Panc1 (cell line): ENCODE results near the gene CHP1. TPM values are rescaled to one million over a fixed set of nuclear protein-coding genes. Genes with fewer than 3 reads are reported as not detected.

Experiments used
- ATAC-seq: fragments of 200-7000 bp; cut with Tn5 transposase; 2 replicates; pipeline ENCODE4 v1.9.1; 2020; ENCODE audit warnings: mild to moderate bottlenecking, moderate library complexity
- BruUV-seq: library from RNA; stranded (reverse); fragments of 400-500 nt; replicated peaks from 2 replicates; lab custom pipeline; 2021; lab: Mats Ljungman, UMichigan
- CTCF ChIA-PET: fragments of 300-600 bp; sonication (Branson Sonifier 250); formaldehyde crosslinking; loops from one replicate; lab custom pipeline; 2022; ENCODE audit warnings: antibody characterized with exemption; lab: Charles Lee
- POLR2A ChIA-PET: fragments of 300-600 bp; sonication (Branson Sonifier 250); formaldehyde crosslinking; loops from one replicate; lab custom pipeline; 2022; ENCODE audit warnings: antibody characterized with exemption; lab: Charles Lee
- DNase-seq: peaks from one replicate; pipeline ENCODE4 v3.0.0-alpha.2; 2010; ENCODE audit warnings: low read depth, low spot score
- H3K27ac ChIP-seq: 2 replicates; pipeline ENCODE4 v1.5.1; 2011; ENCODE audit warnings: mild to moderate bottlenecking, low read length, inconsistent platforms
- H3K27me3 ChIP-seq: fragments of 200-500 bp; sonication (Bioruptor generic); 2 replicates; pipeline ENCODE4 v1.6.0; 2014; ENCODE audit warnings: low read length, inconsistent platforms; ENCODE audit not compliant: control insufficient read depth, insufficient read depth
- H3K36me3 ChIP-seq: fragments of 200-500 bp; sonication (Bioruptor generic); 2 replicates; pipeline ENCODE4 v1.5.1; 2014; ENCODE audit warnings: inconsistent platforms, mild to moderate bottlenecking, low read length, moderate library complexity; ENCODE audit not compliant: control insufficient read depth, insufficient read depth
- H3K4me1 ChIP-seq: 2 replicates; pipeline ENCODE4 v1.5.1; 2011; ENCODE audit warnings: inconsistent platforms, mild to moderate bottlenecking, low read length, moderate library complexity; ENCODE audit not compliant: control insufficient read depth, insufficient read depth
- H3K4me3 ChIP-seq, 2 experiments: 2 replicates each; pipeline ENCODE4 v1.5.1; 2011 to 2012; ENCODE audit warnings: low read depth in 2 of 2, low read length in 2 of 2, mild to moderate bottlenecking in 2 of 2, inconsistent platforms in 1 of 2, moderate library complexity in 1 of 2
- H3K9me3 ChIP-seq: fragments of 200-500 bp; sonication (Bioruptor generic); 2 replicates; pipeline ENCODE4 v1.5.1; 2014; ENCODE audit warnings: low read depth, mild to moderate bottlenecking, inconsistent platforms, low read length, moderate library complexity; ENCODE audit not compliant: control insufficient read depth, insufficient read depth
- POLR2AphosphoS5 ChIP-seq: IDR thresholded peaks from 2 replicates; pipeline ENCODE4 v1.6.1; 2012; ENCODE audit warnings: mild to moderate bottlenecking, low read depth, low read length, moderate library complexity
- SIN3A ChIP-seq: IDR thresholded peaks from 2 replicates; pipeline ENCODE4 v1.6.1; 2012; ENCODE audit warnings: low read depth, mild to moderate bottlenecking, low read length, moderate library complexity, borderline replicate concordance; ENCODE audit not compliant: insufficient read depth
- TCF7L2 ChIP-seq: IDR thresholded peaks from 2 replicates; pipeline ENCODE4 v1.6.1; 2011; ENCODE audit warnings: mild to moderate bottlenecking, low read depth, low read length, inconsistent platforms
- in situ Hi-C: cut with HindIII; loops from 2 replicates; pipeline ENCODE4 v1.10.0; 2016; ENCODE audit warnings: low sequenced_read_pairs, low pct_unique_long_range_greater_than_20kb
- intact Hi-C: fragments of 100-400 bp; cut with micrococcal nuclease; formaldehyde crosslinking; loops from one replicate; pipeline ENCODE4 v1.10.0; 2022; ENCODE audit not compliant: unreplicated experiment
- total RNA-seq: library from RNA; stranded (reverse); gene quantifications from one replicate; pipeline ENCODE4 v1.2.1, GENCODE V29; 2021; ENCODE audit not compliant: unreplicated experiment
- TF ChIP-seq, protein P1 (sequence below), 2 experiments: IDR thresholded peaks; 2 replicates each; pipeline ENCODE4 v1.6.1; 2011 to 2012; ENCODE audit warnings: low read depth in 2 of 2, control low read depth in 1 of 2, low read length in 1 of 2, mild to moderate bottlenecking in 1 of 2, moderate library complexity in 1 of 2; ENCODE audit not compliant: insufficient read depth in 1 of 2
- TF ChIP-seq, protein P2 (sequence below): fragments of 450-650 bp; IDR thresholded peaks from 2 replicates; pipeline ENCODE4 v1.5.1; 2017; ENCODE audit warnings: mild to moderate bottlenecking

CHP1 gene
- total RNA-seq, 1 experiment from 2014 or later: 123 TPM

- peak overlapping the region; percentile 98 for H3K27ac ChIP-seq
- POLR2A ChIA-PET: interaction anchor here (1.0 kb wide), 1 partner anchor 34 kb away, joined by 10 read pairs; no protein-coding TSS in a partner anchor
- BruUV-seq: no TSS peak
- in situ Hi-C loops (no loop called here), intact Hi-C loops (no loop called here)
- CTCF ChIA-PET: interaction anchor here (0.5 kb wide), 1 partner anchor 100 kb away, joined by 4 read pairs; no protein-coding TSS in a partner anchor
- H3K36me3 ChIP-seq: peaks cover 19% of the 10 kb centered on the region
- H3K4me1 ChIP-seq: peaks cover 2% of the 10 kb centered on the region
- no peaks in the 10 kb centered on the region for H3K9me3 ChIP-seq
- H3K27me3 ChIP-seq: no peaks in the 10 kb centered on the region
- ATAC-seq (peak; percentile 1; the same call in 1 of the 2 replicates), DNase-seq (no peak)
- TF ChIP-seq, protein P1, sequence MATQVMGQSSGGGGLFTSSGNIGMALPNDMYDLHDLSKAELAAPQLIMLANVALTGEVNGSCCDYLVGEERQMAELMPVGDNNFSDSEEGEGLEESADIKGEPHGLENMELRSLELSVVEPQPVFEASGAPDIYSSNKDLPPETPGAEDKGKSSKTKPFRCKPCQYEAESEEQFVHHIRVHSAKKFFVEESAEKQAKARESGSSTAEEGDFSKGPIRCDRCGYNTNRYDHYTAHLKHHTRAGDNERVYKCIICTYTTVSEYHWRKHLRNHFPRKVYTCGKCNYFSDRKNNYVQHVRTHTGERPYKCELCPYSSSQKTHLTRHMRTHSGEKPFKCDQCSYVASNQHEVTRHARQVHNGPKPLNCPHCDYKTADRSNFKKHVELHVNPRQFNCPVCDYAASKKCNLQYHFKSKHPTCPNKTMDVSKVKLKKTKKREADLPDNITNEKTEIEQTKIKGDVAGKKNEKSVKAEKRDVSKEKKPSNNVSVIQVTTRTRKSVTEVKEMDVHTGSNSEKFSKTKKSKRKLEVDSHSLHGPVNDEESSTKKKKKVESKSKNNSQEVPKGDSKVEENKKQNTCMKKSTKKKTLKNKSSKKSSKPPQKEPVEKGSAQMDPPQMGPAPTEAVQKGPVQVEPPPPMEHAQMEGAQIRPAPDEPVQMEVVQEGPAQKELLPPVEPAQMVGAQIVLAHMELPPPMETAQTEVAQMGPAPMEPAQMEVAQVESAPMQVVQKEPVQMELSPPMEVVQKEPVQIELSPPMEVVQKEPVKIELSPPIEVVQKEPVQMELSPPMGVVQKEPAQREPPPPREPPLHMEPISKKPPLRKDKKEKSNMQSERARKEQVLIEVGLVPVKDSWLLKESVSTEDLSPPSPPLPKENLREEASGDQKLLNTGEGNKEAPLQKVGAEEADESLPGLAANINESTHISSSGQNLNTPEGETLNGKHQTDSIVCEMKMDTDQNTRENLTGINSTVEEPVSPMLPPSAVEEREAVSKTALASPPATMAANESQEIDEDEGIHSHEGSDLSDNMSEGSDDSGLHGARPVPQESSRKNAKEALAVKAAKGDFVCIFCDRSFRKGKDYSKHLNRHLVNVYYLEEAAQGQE (IDR thresholded peaks at IDR 0.05; ENCODE audit: insufficient read depth in 1 of 2, low read depth in 2 of 2, low read length in 1 of 2): no peak
- TF ChIP-seq, protein P2, sequence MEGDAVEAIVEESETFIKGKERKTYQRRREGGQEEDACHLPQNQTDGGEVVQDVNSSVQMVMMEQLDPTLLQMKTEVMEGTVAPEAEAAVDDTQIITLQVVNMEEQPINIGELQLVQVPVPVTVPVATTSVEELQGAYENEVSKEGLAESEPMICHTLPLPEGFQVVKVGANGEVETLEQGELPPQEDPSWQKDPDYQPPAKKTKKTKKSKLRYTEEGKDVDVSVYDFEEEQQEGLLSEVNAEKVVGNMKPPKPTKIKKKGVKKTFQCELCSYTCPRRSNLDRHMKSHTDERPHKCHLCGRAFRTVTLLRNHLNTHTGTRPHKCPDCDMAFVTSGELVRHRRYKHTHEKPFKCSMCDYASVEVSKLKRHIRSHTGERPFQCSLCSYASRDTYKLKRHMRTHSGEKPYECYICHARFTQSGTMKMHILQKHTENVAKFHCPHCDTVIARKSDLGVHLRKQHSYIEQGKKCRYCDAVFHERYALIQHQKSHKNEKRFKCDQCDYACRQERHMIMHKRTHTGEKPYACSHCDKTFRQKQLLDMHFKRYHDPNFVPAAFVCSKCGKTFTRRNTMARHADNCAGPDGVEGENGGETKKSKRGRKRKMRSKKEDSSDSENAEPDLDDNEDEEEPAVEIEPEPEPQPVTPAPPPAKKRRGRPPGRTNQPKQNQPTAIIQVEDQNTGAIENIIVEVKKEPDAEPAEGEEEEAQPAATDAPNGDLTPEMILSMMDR: no peak
- TF ChIP-seq POLR2AphosphoS5: no peak
- TF ChIP-seq TCF7L2: no peak
- no peak for TF ChIP-seq SIN3A
- H3K4me3 ChIP-seq: peak overlapping the region; percentile 93 to 95
Measured at GRCh38 chr15:41284427-41285177, 53.5 kb downstream of the CHP1 start.

DNA sequence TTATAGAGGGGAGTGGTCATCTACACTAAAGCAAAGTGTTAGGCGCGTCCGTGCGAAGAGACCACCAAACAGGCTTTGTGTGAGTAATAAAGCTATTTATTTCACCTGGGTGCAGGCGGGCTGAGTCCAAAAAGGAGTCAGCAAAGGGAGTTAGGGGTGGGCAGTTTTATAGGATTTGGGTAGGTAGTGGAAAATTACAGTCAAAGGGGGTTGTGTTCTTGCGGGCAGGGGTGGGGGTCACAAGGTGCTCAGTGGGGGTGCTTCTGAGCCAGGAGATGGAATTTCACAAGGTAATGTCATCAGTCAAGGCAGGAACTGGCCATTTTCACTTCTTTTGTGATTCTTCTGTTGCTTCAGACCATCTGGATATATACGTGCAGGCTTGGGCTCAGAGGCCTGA lies 54.2 kb downstream of the CHP1 start:
- H3K27me3 ChIP-seq: no peaks in the 10 kb centered on the region
- ATAC-seq (no peak), DNase-seq (no peak)
- POLR2A ChIA-PET: interaction anchor here (1.0 kb wide), 1 partner anchor 33 kb away, joined by 10 read pairs; no protein-coding TSS in a partner anchor
- peaks cover 19% of the 10 kb centered on the region for H3K36me3 ChIP-seq
- TF ChIP-seq TCF7L2 (no peak), POLR2AphosphoS5 (no peak), SIN3A (no peak)
- TF ChIP-seq, protein P2: no peak
- TF ChIP-seq, protein P1 (IDR thresholded peaks at IDR 0.05; ENCODE audit: insufficient read depth in 1 of 2, low read depth in 2 of 2, low read length in 1 of 2): no peak
- H3K9me3 ChIP-seq: no peaks in the 10 kb centered on the region
- intact Hi-C loops (no loop called here), in situ Hi-C loops (no loop called here)
- BruUV-seq: no TSS peak
- H3K4me3 ChIP-seq: peak overlapping the region; percentile 93 to 95
- peak overlapping the region; percentile 98 for H3K27ac ChIP-seq
- H3K4me1 ChIP-seq: peaks cover 2% of the 10 kb centered on the region
- CTCF ChIA-PET: no interaction called here
